A673 (cell line): ENCODE results near the gene COG1. TPM values are rescaled to one million over a fixed set of nuclear protein-coding genes. Genes with fewer than 3 reads are reported as not detected.

Experiments
- BruUV-seq: library from RNA; stranded (reverse); fragments of 400-500 nt; replicated peaks from 2 replicates; lab custom pipeline; 2021; lab: Mats Ljungman, UMichigan
- CTCF ChIA-PET: fragments of 300-600 bp; sonication (Branson Sonifier 250); formaldehyde crosslinking; loops from one replicate; lab custom pipeline; 2022; ENCODE audit warnings: antibody characterized with exemption; lab: Charles Lee
- POLR2A ChIA-PET: fragments of 300-600 bp; sonication (Branson Sonifier 250); formaldehyde crosslinking; loops from one replicate; lab custom pipeline; 2022; ENCODE audit warnings: antibody characterized with exemption; ENCODE audit not compliant: low non-redundant PET; lab: Charles Lee
- DNase-seq: peaks from one replicate; pipeline ENCODE4 v3.0.0-alpha.2; 2015; ENCODE audit warnings: low spot score
- H3K27ac ChIP-seq: fragments of 200-600 bp; sonication (generic); 2 replicates; pipeline ENCODE4 v1.5.1; 2016; ENCODE audit warnings: mixed run types, low read depth, mild to moderate bottlenecking, mixed read lengths, antibody characterized with exemption, low read length; ENCODE audit not compliant: poor library complexity, severe bottlenecking
- H3K27me3 ChIP-seq: fragments of 200-600 bp; sonication (generic); replicated peaks from 2 replicates; pipeline ENCODE4 v1.6.1; 2017; ENCODE audit warnings: mixed run types, low read depth, mild to moderate bottlenecking, mixed read lengths, antibody characterized with exemption, low read length; ENCODE audit not compliant: insufficient read depth, poor library complexity
- H3K36me3 ChIP-seq: fragments of 200-600 bp; sonication (generic); 2 replicates; pipeline ENCODE4 v1.6.1; 2016; ENCODE audit warnings: mixed run types, mild to moderate bottlenecking, mixed read lengths, antibody characterized with exemption, low read length; ENCODE audit not compliant: insufficient read depth, poor library complexity, severe bottlenecking
- H3K4me1 ChIP-seq: fragments of 200-600 bp; sonication (generic); 2 replicates; pipeline ENCODE4 v1.6.1; 2017; ENCODE audit warnings: mixed run types, mild to moderate bottlenecking, mixed read lengths, antibody characterized with exemption, low read length; ENCODE audit not compliant: insufficient read depth, poor library complexity, severe bottlenecking
- H3K4me3 ChIP-seq: fragments of 200-600 bp; sonication (generic); 2 replicates; pipeline ENCODE4 v1.5.1; 2016; ENCODE audit warnings: low read depth, mixed run types, mild to moderate bottlenecking, mixed read lengths, low read length; ENCODE audit not compliant: poor library complexity, severe bottlenecking
- H3K9me3 ChIP-seq: fragments of 200-600 bp; sonication (generic); 2 replicates; pipeline ENCODE4 v1.6.1; 2016; ENCODE audit warnings: mixed run types, low read depth, mild to moderate bottlenecking, mixed read lengths, antibody characterized with exemption, low read length; ENCODE audit not compliant: poor library complexity, severe bottlenecking
- CTCF ChIP-seq: fragments of 300-800, 200-600 bp; sonication (generic); conservative IDR thresholded peaks from 2 replicates; pipeline ENCODE4 v1.5.1; 2017; ENCODE audit warnings: low read depth, mild to moderate bottlenecking, antibody characterized with exemption, low read length, moderate library complexity, mixed read lengths
- EZH2 ChIP-seq: fragments of 200-600 bp; sonication (generic); IDR thresholded peaks from 2 replicates; pipeline ENCODE4 v1.6.1; 2017; ENCODE audit warnings: borderline replicate concordance, low read depth, mild to moderate bottlenecking, mixed read lengths, antibody characterized with exemption, low read length; ENCODE audit not compliant: poor library complexity, severe bottlenecking
- intact Hi-C: fragments of 100-400 bp; cut with micrococcal nuclease; formaldehyde crosslinking; loops from one replicate; pipeline ENCODE4 v1.10.0; 2022; ENCODE audit not compliant: unreplicated experiment
- total RNA-seq: library from RNA; stranded (reverse); gene quantifications from 2 replicates; pipeline ENCODE4 v1.2.3, GENCODE V29; 2021

COG1 gene
- total RNA-seq, 1 experiment from 2014 or later = 32.2 TPM

- no TSS peak for BruUV-seq
- CTCF ChIA-PET = no interaction called here
These were observed 24.2 kb upstream of the COG1 start for GRCh38 chr17:73168667-73169066.

GRCh38 chr17:73170324-73170723 is 22.5 kb upstream of the COG1 start:
- DNase-seq = no peak
- H3K9me3 ChIP-seq = no peaks in the 10 kb centered on the region
- POLR2A ChIA-PET = no interaction called here
- H3K27ac ChIP-seq = no peak overlapping the region
- CTCF ChIA-PET = no interaction called here
- intact Hi-C loops = no loop called here
- H3K4me1 ChIP-seq = peaks cover 14% of the 10 kb centered on the region
- TF ChIP-seq EZH2 (no peak), CTCF (no peak)
- BruUV-seq = no TSS peak
- no peak overlapping the region for H3K4me3 ChIP-seq
- peaks cover 31% of the 10 kb centered on the region for H3K27me3 ChIP-seq
- H3K36me3 ChIP-seq = no peaks in the 10 kb centered on the region

More at GRCh38 chr17:73168667-73169066, 24.2 kb upstream of the COG1 start:
- Histone ChIP-seq H3K27ac (no peak overlapping the region), H3K9me3 (no peaks in the 10 kb centered on the region), H3K4me3 (no peak overlapping the region), H3K4me1 (peaks cover 16% of the 10 kb centered on the region), H3K36me3 (no peaks in the 10 kb centered on the region), H3K27me3 (peaks cover 47% of the 10 kb centered on the region)
- TF ChIP-seq CTCF (no peak), EZH2 (no peak)
- DNase-seq = no peak
- POLR2A ChIA-PET = no interaction called here
- intact Hi-C loops = no loop called here

GRCh38 chr17:73172252-73172651 is 20.6 kb upstream of the COG1 start:
- H3K4me3 ChIP-seq = no peak overlapping the region
- intact Hi-C loops = no loop called here
- no peaks in the 10 kb centered on the region for H3K36me3 ChIP-seq
- H3K27me3 ChIP-seq = peaks cover 11% of the 10 kb centered on the region
- no peaks in the 10 kb centered on the region for H3K4me1 ChIP-seq
- BruUV-seq = no TSS peak
- no peak for DNase-seq
- H3K9me3 ChIP-seq = no peaks in the 10 kb centered on the region
- CTCF ChIA-PET = no interaction called here
- no peak for TF ChIP-seq CTCF
- no peak for TF ChIP-seq EZH2
- no peak overlapping the region for H3K27ac ChIP-seq
- POLR2A ChIA-PET = no interaction called here
